MM.1S (cell line): ENCODE results near the gene FLYWCH2.

ENCODE experiments used
- CTCF ChIP-seq: fragments of 300-600 bp; sonication (generic); IDR thresholded peaks from 2 replicates; pipeline ENCODE4 v1.5.1; 2016; ENCODE audit warnings: antibody characterized with exemption, low read length, mixed read lengths
- EZH2 ChIP-seq: fragments of 300-600 bp; sonication (generic); optimal IDR thresholded peaks from 2 replicates; pipeline ENCODE3; 2017; ENCODE audit warnings: low read depth, mild to moderate bottlenecking, antibody characterized with exemption, low read length, mixed read lengths
- EZH2phosphoT487 ChIP-seq: fragments of 300-600 bp; sonication (generic); IDR thresholded peaks from 2 replicates; pipeline ENCODE4 v1.6.1; 2018; ENCODE audit warnings: antibody characterized with exemption, low read length

- TF ChIP-seq CTCF (no peak), EZH2 (no peak), EZH2phosphoT487 (no peak)
These were observed 30.1 kb upstream of the FLYWCH2 start for GRCh38 chr16:2852731-2853507.
